Measurements from ENCODE around the gene DLK1. TPM values are rescaled to one million over a fixed set of nuclear protein-coding genes. Genes with fewer than 3 reads are reported as not detected.

Gene DLK1
- not detected for polyA plus RNA-seq (2012; ENCODE audit: insufficient read depth, insufficient read length)

DNA sequence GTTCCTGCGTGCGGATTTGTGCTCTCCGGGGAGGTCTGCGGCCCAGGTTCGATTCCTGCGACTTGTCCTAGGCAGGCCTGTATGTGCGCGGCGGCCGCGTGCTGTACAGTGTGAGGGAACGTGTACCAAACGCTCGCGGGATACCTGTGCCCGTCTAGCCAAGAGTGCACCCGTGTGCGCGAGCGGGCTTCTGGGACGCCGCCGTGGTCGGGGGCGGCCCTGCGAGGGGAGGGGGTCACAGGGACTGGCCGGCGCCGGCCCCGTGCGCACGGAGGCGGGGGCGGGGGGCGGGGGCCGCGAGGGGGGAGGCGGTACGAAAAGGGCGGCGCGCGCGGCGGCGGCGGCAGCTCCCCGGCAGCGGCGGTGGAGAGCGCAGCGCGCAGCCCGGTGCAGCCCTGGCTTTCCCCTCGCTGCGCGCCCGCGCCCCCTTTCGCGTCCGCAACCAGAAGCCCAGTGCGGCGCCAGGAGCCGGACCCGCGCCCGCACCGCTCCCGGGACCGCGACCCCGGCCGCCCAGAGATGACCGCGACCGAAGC is at the start of gene DLK1:
DLK1 (plus strand) TSS at position 343 of the 536 bp plus-strand sequence; CDS start at position 520, 177 bp downstream.
- H3K4me3 ChIP-seq (ENCODE audit: low read length): no peak within 1 kb of the TSS
- DNase-seq (ENCODE audit: low read depth, low spot score): no peak

- H3K4me3 ChIP-seq (ENCODE audit: low read length): no peak overlapping the region
- no peak for DNase-seq (ENCODE audit: low read depth, low spot score)
These were observed 49.5 kb upstream of the DLK1 start for GRCh38 chr14:100677152-100677551.

DNA sequence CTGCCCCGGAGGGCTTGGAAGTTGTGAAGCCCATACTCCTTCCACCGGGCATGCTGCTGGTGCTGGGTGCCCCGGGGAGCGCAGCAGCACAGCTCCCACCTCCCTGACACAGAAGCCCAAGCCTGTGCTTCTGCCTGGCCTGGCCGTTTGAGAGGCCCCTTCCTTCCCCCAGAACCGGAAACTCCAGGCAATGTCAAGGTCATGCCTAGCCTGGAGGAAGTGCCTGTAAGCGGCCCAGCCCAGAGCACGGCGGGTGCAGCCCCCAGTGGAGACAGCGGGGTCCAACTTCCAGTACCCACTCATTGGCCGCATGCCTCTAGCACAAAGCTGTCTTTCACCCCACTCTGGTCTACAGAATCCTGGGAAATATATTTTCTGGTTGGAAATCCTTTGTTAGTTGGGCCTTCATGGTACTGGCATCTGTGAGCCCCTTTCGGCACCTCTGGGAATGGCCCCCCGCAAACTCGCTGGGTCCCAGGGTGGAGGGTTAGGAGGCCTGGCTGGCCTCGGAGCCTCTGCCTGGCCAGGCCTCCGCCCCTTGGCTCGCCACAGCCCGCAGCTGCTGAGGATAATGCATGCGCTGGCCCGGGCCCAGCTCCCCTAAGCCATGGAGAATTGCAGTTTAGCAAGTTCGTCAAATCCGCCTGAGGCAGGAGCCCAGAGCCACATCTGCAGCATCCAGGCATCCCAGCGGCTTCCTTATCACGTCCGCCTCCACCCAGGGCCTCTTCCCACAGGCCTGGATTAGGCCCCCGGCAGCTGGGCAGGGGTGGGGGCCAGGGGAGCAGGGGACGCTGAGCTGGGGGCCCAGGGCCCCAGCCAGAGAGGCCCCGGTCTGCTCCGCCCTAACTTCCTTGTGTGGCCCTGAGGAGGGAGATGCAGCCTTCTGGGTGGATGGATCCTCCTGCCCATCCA is 48.9 kb upstream of the DLK1 start:
- H3K4me3 ChIP-seq (ENCODE audit: low read length): no peak overlapping the region
- no peak for DNase-seq (ENCODE audit: low read depth, low spot score)

- H3K4me3 ChIP-seq (ENCODE audit: low read length): no peak overlapping the region
- DNase-seq (ENCODE audit: low read depth, low spot score): no peak
These were observed 48.2 kb upstream of the DLK1 start for GRCh38 chr14:100678469-100678828.

DNA sequence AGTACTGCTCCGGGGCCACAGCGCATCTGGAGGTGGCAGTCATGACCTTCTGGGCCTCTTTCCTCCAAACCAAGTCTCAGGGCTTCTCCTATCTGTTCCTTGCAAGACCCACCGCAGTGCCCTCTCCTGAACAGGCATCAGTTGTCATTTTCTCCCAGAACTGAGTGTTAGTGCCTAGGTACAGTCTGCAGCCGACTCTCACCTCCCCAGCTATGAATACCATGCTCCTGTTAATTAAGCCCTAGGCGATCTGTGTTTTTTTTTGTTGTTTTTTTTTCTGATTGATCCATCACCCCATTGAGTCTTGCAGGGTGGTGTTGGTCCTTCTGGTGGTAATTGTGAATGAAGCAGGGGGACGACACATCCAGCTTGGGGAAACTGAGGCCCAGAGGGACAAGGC is 47.5 kb upstream of the DLK1 start:
- no peak for DNase-seq (ENCODE audit: low read depth, low spot score)

DNA sequence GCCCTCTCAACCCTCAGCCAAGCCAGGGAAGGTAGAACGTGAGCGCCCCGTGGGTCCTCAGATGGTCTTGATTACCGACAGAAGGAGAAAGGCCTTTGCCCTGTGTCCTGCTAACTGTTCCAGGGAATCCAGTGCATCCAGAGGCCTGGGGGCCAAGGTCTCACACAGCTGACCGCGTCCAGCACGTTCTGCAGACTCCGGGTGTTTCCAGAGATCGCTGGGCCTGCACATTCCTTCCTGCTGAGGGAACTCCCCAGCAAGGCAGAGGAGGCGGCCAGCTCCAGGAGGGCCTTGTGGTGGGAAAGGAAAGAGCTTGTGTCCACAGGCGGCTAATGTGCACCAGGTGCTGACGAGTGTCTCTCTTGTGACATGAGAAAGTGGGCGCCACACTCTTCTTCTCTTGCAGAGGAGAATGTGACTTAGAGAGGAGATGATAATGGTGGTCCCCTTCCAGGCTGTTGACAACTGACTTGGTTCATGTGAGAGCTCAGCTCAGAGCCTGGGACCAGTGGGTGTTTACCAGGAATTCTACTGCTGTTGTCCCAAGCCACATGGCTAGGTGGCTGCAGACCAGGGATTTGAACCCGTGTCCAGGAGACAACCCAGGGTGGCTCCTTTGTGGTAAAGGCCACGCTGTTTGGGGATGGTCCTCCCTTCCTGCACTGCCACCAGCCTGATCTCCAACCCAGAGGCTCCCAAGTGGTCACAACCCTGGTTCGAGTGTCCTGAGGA is 46.8 kb upstream of the DLK1 start:
- no peak for DNase-seq (ENCODE audit: low read depth, low spot score)

More for the DNA sequence above, 47.5 kb upstream of the DLK1 start:
- H3K4me3 ChIP-seq (ENCODE audit: low read length): no peak overlapping the region

GRCh38 chr14:100680439-100681051 is 46.1 kb upstream of the DLK1 start:
- DNase-seq (ENCODE audit: low read depth, low spot score): no peak
- H3K4me3 ChIP-seq (ENCODE audit: low read length): no peak overlapping the region

More for the DNA sequence above, 46.8 kb upstream of the DLK1 start:
- no peak overlapping the region for H3K4me3 ChIP-seq (ENCODE audit: low read length)

GRCh38 chr14:100681111-100681510 is 45.6 kb upstream of the DLK1 start:
- H3K4me3 ChIP-seq (ENCODE audit: low read length): no peak overlapping the region
- DNase-seq (ENCODE audit: low read depth, low spot score): no peak

- H3K4me3 ChIP-seq (ENCODE audit: low read length): no peak overlapping the region
These were observed 43.9 kb upstream of the DLK1 start for GRCh38 chr14:100682749-100683148.

DNA sequence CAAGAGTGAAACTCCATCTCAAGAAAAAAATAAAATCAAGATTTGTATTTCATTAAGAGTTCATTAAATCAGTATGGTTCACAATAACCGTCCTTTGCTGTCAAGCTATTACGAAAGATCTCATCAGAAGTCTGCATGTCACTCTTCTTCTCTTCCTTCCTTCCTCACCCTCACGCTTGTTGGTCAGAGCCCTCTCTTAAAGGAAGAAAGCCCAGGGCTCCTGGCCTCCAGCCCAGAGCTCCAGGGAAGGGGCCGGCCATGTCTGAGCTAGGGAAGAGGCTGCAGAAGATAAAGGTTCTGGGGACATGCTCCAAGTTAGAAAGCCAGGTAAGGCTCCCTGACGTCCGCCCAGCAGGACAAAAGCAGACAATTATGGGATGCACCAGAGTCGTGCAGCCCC is 43.1 kb upstream of the DLK1 start:
- no peak overlapping the region for H3K4me3 ChIP-seq (ENCODE audit: low read length)
- no peak for DNase-seq (ENCODE audit: low read depth, low spot score)

More at GRCh38 chr14:100682749-100683148, 43.9 kb upstream of the DLK1 start:
- no peak for DNase-seq (ENCODE audit: low read depth, low spot score)

DNA sequence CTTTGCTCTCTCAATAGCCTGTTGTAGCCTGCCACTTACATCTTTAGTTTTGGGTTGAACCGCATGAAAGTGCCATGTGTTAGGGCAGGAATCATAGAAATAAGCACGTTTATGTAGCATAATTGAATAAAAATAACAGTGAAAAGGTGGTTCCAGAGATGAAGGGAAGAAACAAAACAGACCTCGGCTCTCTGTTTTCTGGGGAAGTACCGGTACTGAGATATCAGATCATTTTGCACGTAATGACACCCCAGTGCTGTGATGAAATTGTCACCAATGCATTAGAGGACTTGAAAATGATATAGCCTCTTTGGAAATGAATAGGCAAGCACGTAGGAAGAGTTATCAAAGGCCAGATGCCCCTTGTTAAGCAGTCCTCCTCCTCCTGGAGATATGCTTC is 42.5 kb upstream of the DLK1 start:
- DNase-seq (ENCODE audit: low read depth, low spot score): no peak
- no peak overlapping the region for H3K4me3 ChIP-seq (ENCODE audit: low read length)

GRCh38 chr14:100684961-100685360 is 41.7 kb upstream of the DLK1 start:
- DNase-seq (ENCODE audit: low read depth, low spot score): no peak
- H3K4me3 ChIP-seq (ENCODE audit: low read length): no peak overlapping the region

DNA sequence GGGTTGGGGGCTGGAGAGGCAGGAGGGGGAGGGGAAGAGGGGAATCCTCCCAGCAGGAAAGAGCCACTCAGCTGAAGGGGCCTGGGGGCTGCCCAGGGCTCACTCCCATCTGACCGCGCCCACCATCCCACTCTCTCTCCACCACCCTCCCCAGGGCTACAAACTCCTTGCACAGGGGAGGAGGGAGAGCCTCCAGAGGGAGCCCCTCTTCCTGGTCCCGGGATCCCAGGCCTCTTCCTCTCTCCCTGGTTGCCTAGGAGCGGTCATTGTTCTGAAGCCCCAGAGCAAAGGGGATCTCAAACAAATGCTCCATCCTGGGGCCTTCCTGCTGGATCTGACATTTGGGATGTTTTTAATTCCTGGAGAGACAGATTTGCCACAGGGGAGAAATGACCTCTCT is 39.8 kb upstream of the DLK1 start:
- DNase-seq (ENCODE audit: low read depth, low spot score): no peak
- no peak overlapping the region for H3K4me3 ChIP-seq (ENCODE audit: low read length)

GRCh38 chr14:100687386-100687785 is 39.3 kb upstream of the DLK1 start:
- H3K4me3 ChIP-seq (ENCODE audit: low read length): no peak overlapping the region
- no peak for DNase-seq (ENCODE audit: low read depth, low spot score)

DNA sequence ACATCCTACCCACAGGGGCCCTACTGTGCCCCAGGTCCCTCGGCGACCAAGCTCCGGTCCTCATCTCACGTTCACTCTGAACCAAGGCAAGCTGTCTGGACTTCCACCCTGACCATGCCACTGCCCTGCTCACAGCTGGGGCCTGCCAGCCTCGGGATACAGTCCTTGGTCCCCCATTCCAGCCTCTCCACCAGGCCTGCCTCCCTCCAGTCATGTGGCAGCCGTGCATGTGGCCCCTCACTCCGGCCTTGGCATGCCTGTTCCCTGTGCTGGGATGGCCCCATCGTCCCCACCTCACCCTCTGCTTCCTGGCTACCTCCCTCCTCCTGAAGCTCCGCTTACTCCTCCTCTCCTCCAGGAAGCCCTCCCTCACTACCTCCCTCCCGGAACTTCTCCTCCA is 38.6 kb upstream of the DLK1 start:
- no peak overlapping the region for H3K4me3 ChIP-seq (ENCODE audit: low read length)
- DNase-seq (ENCODE audit: low read depth, low spot score): no peak

DNA sequence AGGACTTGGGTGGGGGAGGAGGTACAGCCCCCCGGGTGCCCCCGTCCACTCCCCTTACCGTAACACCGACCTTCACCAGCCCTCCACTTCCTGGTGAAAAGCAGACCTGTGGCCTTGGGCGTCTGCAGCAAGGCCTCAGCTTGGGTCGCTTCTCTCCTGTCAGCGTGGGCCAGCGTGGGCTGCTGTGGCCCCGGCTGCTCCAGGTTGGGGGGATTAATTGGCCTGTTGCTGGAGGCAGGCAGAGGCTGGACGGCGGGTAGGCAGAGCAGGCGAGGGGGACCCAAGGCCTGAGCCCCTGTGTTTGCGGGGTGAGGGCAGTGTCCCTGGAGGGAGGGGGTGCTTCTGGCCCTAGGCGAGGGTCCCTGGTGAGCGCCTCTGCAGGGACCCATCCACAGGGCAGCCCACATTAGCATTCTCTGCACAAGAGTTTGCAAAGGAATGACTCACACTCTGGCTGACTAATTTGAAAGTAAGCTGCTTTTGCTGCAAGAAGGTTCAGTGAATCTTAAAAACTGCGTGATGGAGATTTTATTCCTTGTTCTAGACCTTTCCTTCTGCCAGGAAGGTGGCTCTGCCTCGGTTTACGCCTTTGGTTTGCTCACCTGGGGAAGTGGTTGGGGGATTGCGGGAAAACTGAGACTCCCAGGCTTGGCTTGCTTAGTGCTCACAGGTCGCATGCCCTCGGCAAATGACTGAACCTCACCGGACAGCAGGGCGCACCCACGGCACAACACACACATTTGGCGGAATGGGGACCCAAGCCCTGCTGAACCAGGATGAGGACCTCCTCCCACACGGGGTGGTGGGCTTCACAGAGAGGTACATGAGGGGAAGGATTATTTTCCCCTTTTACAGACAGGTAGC is 37.9 kb upstream of the DLK1 start:
- no peak for DNase-seq (ENCODE audit: low read depth, low spot score)
- no peak overlapping the region for H3K4me3 ChIP-seq (ENCODE audit: low read length)

DNA sequence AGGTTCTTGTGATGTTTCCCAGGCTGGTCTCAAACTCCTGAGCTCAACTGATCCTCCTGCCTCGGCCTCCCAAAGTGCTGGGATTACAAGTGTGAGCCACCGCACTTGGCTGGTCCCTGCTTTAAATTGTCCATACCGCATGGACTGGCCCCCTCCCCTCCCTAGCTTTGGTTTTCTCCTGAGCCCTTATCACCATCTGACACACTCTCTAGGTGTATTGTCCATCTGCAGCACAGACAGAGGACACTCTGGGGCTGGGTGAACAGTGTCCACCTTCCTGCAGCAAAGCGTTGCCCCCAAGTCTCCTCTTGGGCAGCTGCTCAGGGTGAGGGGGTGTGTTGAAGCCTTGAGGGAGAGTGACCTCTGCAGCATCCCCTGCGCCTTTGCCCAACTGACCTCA is 36.0 kb upstream of the DLK1 start:
- H3K4me3 ChIP-seq (ENCODE audit: low read length): no peak overlapping the region
- no peak for DNase-seq (ENCODE audit: low read depth, low spot score)

- H3K4me3 ChIP-seq (ENCODE audit: low read length): no peak overlapping the region
- no peak for DNase-seq (ENCODE audit: low read depth, low spot score)
These were observed 35.2 kb upstream of the DLK1 start for GRCh38 chr14:100691395-100692056.

Measured in Jurkat, Clone E6-1 (cell line).